Loucy (cell line): Measurements from ENCODE around the gene CYB561D2.

Experiments
- H2AFZ ChIP-seq: fragments of 200-600 bp; sonication (generic); 2 replicates; pipeline ENCODE4 v1.6.0; 2016; ENCODE audit warnings: antibody characterized with exemption, mild to moderate bottlenecking, low read length, moderate library complexity
- H3F3A ChIP-seq: fragments of 200-600 bp; 2 replicates; pipeline ENCODE4 v1.6.0; 2016; ENCODE audit warnings: antibody characterized with exemption, low read depth, mild to moderate bottlenecking
- H3K27me3 ChIP-seq: fragments of 200-600 bp; sonication (generic); 2 replicates; pipeline ENCODE4 v1.6.1; 2014; ENCODE audit warnings: low read length, mild to moderate bottlenecking; ENCODE audit not compliant: insufficient read depth, poor library complexity, severe bottlenecking
- H3K36me3 ChIP-seq: fragments of 200-600 bp; sonication (generic); 2 replicates; pipeline ENCODE4 v1.6.1; 2016; ENCODE audit warnings: low read length; ENCODE audit not compliant: insufficient read depth
- H3K4me1 ChIP-seq: fragments of 200-600 bp; sonication (generic); 2 replicates; pipeline ENCODE4 v1.5.1; 2014; ENCODE audit warnings: low read length, mild to moderate bottlenecking; ENCODE audit not compliant: insufficient read depth, poor library complexity, severe bottlenecking
- H3K4me2 ChIP-seq: fragments of 200-600 bp; sonication (generic); 2 replicates; pipeline ENCODE4 v1.6.0; 2014; ENCODE audit warnings: antibody characterized with exemption, low read length, low read depth, mild to moderate bottlenecking; ENCODE audit not compliant: poor library complexity, severe bottlenecking
- H3K4me3 ChIP-seq: fragments of 200-600 bp; sonication (generic); 2 replicates; pipeline ENCODE4 v1.5.1; 2014; ENCODE audit warnings: low read length, mild to moderate bottlenecking, mixed read lengths; ENCODE audit not compliant: poor library complexity, severe bottlenecking
- H3K79me2 ChIP-seq: fragments of 200-600 bp; sonication (generic); 2 replicates; pipeline ENCODE4 v1.6.1; 2014; ENCODE audit warnings: low read length; ENCODE audit not compliant: insufficient read depth
- H3K9ac ChIP-seq: fragments of 200-600 bp; sonication (generic); 2 replicates; pipeline ENCODE4 v1.6.0; 2014; ENCODE audit warnings: mild to moderate bottlenecking, low read depth, low read length, moderate library complexity; ENCODE audit not compliant: poor library complexity, severe bottlenecking
- H3K9me2 ChIP-seq: fragments of 200-600 bp; sonication (generic); replicated peaks from 2 replicates; pipeline ENCODE4 v1.6.1; 2016; ENCODE audit warnings: low read depth, low read length, mixed read lengths
- H3K9me3 ChIP-seq: fragments of 200-600 bp; sonication (generic); 2 replicates; pipeline ENCODE4 v1.6.1; 2014; ENCODE audit warnings: mild to moderate bottlenecking, antibody characterized with exemption, low read length, low read depth; ENCODE audit not compliant: insufficient read depth
- H4K20me1 ChIP-seq: fragments of 200-600 bp; sonication (generic); 2 replicates; pipeline ENCODE4 v1.6.0; 2014; ENCODE audit warnings: antibody characterized with exemption, low read length, mild to moderate bottlenecking; ENCODE audit not compliant: insufficient read depth, poor library complexity, severe bottlenecking
- CTCF ChIP-seq: fragments of 200-600 bp; sonication (generic); conservative IDR thresholded peaks from 2 replicates; pipeline ENCODE4 v1.5.1; 2014; ENCODE audit warnings: mild to moderate bottlenecking, antibody characterized with exemption, low read length
- EZH2phosphoT487 ChIP-seq: fragments of 200-600 bp; IDR thresholded peaks from 2 replicates; pipeline ENCODE4 v1.6.1; 2018; ENCODE audit warnings: antibody characterized with exemption, mild to moderate bottlenecking, moderate library complexity, borderline replicate concordance

CYB561D2 gene

GRCh38 chr3:50358355-50358910 is 7.8 kb downstream of the CYB561D2 start:
- Histone ChIP-seq H2AFZ (no peak overlapping the region), H3K36me3 (peaks cover 9% of the 10 kb centered on the region; the same call in 1 of the 2 replicates), H3K9me2 (no peaks in the 10 kb centered on the region), H3K9ac (peak overlapping the region; percentile 84), H3K4me2 (peak overlapping the region; percentile 92), H3K79me2 (peaks cover 45% of the 10 kb centered on the region), H3K9me3 (no peaks in the 10 kb centered on the region), H4K20me1 (peaks cover 38% of the 10 kb centered on the region), H3F3A (no peaks in the 10 kb centered on the region), H3K4me1 (peaks cover 34% of the 10 kb centered on the region), H3K4me3 (peak overlapping the region; percentile 78), H3K27me3 (no peaks in the 10 kb centered on the region)
- TF ChIP-seq EZH2phosphoT487 (no peak), CTCF (no peak)

GRCh38 chr3:50358911-50359759 is 8.5 kb downstream of the CYB561D2 start, which contains the start of gene TMEM115:
Gene TMEM115, minus strand, starts transcription at chr3:50359521. Its CDS starts 458 bp downstream, at chr3:50359063.
- Histone ChIP-seq H3F3A (no peaks in the 10 kb centered on the region), H3K4me2 (peak within 1 kb of the TSS; percentile 92), H2AFZ (peak within 1 kb of the TSS; percentile 73), H3K9ac (peak within 1 kb of the TSS; percentile 84), H3K4me3 (peak within 1 kb of the TSS; percentile 78), H3K27me3 (no peaks in the 10 kb centered on the region), H3K79me2 (peaks cover 45% of the 10 kb centered on the region), H3K4me1 (peaks cover 34% of the 10 kb centered on the region), H3K36me3 (peaks cover 9% of the 10 kb centered on the region; the same call in 1 of the 2 replicates), H3K9me3 (no peaks in the 10 kb centered on the region), H3K9me2 (no peaks in the 10 kb centered on the region), H4K20me1 (peaks cover 37% of the 10 kb centered on the region)
- no peak for TF ChIP-seq CTCF
- TF ChIP-seq EZH2phosphoT487: no peak

- H2AFZ ChIP-seq: peak overlapping the region; percentile 73
- H3K79me2 ChIP-seq: peaks cover 45% of the 10 kb centered on the region
- TF ChIP-seq EZH2phosphoT487: no peak
- no peak for TF ChIP-seq CTCF
- peak overlapping the region; percentile 55 for H3K4me2 ChIP-seq
- no peak overlapping the region for H3K9ac ChIP-seq
- H3K27me3 ChIP-seq: no peaks in the 10 kb centered on the region
- no peaks in the 10 kb centered on the region for H3K9me3 ChIP-seq
- peak overlapping the region; percentile 78 for H3K4me3 ChIP-seq
- peaks cover 4% of the 10 kb centered on the region; the same call in 1 of the 2 replicates for H3K36me3 ChIP-seq
- H3F3A ChIP-seq: no peaks in the 10 kb centered on the region
- H3K4me1 ChIP-seq: peaks cover 34% of the 10 kb centered on the region
- peaks cover 37% of the 10 kb centered on the region for H4K20me1 ChIP-seq
- no peaks in the 10 kb centered on the region for H3K9me2 ChIP-seq
Observed at GRCh38 chr3:50359760-50360110, 9.1 kb downstream of the CYB561D2 start.
